ENCODE data around the gene UBE2J2.

- TF ChIP-seq CTCF (IDR thresholded peaks at IDR 0.05) (no peak), POLR2A (IDR thresholded peaks at IDR 0.05) (no peak)
These were observed 36.9 kb upstream of the UBE2J2 start for GRCh38 chr1:1310476-1311053.
